HL-60 (cell line): ENCODE data around the gene RSAD2.

ENCODE experiments used
- GABPA ChIP-seq: IDR thresholded peaks from 2 replicates; pipeline ENCODE4 v1.6.1; 2012; ENCODE audit warnings: low read depth
- POLR2AphosphoS5 ChIP-seq: IDR thresholded peaks from 2 replicates; pipeline ENCODE4 v1.6.1; 2012; ENCODE audit warnings: low read depth
- SPI1 ChIP-seq: IDR thresholded peaks from 2 replicates; pipeline ENCODE4 v1.6.1; 2012; ENCODE audit warnings: low read depth, mild to moderate bottlenecking, borderline replicate concordance
- TF ChIP-seq, protein P1 (sequence below): IDR thresholded peaks from one replicate; pipeline ENCODE4 v1.5.1; 2011; ENCODE audit warnings: low read length, control low read depth, inconsistent platforms; ENCODE audit not compliant: insufficient read depth
- TF ChIP-seq, protein P2 (sequence below): IDR thresholded peaks from 2 replicates; pipeline ENCODE4 v1.6.1; 2012; ENCODE audit warnings: low read depth; ENCODE audit not compliant: insufficient replicate concordance

DNA sequence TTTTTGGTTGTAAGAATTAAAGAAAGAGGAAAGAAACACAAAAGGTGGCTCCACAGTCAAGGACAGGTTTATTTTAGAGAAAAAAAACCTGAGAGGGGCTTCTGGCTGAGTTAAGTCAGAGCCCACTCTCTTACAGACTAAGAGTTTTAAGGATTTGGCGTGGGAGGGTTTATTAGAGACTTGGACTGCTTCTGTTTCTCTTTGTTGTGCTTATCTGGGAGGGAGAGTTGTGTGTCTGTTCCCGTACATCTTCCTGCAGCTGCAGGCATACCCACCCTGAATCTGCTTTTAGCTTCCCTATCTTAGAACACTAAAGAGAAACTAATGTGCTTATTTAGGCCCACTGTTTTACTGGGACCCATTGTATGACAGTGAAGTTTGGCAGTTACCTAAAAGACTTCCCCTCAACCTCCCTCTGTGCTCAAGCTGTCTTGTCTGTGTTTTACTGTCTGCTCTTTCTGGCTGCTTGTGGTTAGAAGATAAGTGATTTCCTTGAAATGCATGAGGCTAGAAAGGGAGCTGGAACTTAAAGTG, 2.7 kb downstream of the RSAD2 start:
- TF ChIP-seq, protein P1, sequence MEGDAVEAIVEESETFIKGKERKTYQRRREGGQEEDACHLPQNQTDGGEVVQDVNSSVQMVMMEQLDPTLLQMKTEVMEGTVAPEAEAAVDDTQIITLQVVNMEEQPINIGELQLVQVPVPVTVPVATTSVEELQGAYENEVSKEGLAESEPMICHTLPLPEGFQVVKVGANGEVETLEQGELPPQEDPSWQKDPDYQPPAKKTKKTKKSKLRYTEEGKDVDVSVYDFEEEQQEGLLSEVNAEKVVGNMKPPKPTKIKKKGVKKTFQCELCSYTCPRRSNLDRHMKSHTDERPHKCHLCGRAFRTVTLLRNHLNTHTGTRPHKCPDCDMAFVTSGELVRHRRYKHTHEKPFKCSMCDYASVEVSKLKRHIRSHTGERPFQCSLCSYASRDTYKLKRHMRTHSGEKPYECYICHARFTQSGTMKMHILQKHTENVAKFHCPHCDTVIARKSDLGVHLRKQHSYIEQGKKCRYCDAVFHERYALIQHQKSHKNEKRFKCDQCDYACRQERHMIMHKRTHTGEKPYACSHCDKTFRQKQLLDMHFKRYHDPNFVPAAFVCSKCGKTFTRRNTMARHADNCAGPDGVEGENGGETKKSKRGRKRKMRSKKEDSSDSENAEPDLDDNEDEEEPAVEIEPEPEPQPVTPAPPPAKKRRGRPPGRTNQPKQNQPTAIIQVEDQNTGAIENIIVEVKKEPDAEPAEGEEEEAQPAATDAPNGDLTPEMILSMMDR: no peak
- TF ChIP-seq, protein P2, sequence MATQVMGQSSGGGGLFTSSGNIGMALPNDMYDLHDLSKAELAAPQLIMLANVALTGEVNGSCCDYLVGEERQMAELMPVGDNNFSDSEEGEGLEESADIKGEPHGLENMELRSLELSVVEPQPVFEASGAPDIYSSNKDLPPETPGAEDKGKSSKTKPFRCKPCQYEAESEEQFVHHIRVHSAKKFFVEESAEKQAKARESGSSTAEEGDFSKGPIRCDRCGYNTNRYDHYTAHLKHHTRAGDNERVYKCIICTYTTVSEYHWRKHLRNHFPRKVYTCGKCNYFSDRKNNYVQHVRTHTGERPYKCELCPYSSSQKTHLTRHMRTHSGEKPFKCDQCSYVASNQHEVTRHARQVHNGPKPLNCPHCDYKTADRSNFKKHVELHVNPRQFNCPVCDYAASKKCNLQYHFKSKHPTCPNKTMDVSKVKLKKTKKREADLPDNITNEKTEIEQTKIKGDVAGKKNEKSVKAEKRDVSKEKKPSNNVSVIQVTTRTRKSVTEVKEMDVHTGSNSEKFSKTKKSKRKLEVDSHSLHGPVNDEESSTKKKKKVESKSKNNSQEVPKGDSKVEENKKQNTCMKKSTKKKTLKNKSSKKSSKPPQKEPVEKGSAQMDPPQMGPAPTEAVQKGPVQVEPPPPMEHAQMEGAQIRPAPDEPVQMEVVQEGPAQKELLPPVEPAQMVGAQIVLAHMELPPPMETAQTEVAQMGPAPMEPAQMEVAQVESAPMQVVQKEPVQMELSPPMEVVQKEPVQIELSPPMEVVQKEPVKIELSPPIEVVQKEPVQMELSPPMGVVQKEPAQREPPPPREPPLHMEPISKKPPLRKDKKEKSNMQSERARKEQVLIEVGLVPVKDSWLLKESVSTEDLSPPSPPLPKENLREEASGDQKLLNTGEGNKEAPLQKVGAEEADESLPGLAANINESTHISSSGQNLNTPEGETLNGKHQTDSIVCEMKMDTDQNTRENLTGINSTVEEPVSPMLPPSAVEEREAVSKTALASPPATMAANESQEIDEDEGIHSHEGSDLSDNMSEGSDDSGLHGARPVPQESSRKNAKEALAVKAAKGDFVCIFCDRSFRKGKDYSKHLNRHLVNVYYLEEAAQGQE: no peak
- TF ChIP-seq POLR2AphosphoS5 (no peak), GABPA (no peak), SPI1 (no peak)
